B cell (primary cell): ENCODE measurements around the gene NCOA7. TPM values are rescaled to one million over a fixed set of nuclear protein-coding genes. Genes with fewer than 3 reads are reported as not detected.

Experiments
- ATAC-seq: fragments of 200-7000 bp; cut with Tn5 transposase; one replicate; pipeline ENCODE4 v1.10.0; 2021; ENCODE audit warnings: low read depth, mild to moderate bottlenecking, moderate number of reproducible peaks, moderate library complexity
- CTCF ChIA-PET: fragments of 350-600 bp; sonication (Branson Sonifier 250); formaldehyde crosslinking; loops from one replicate; lab custom pipeline; 2021; ENCODE audit warnings: antibody characterized with exemption, inconsistent platforms; lab: Charles Lee
- POLR2A ChIA-PET: fragments of 350-600 bp; sonication (Branson Sonifier 250); formaldehyde crosslinking; loops from one replicate; lab custom pipeline; 2021; ENCODE audit warnings: antibody characterized with exemption; lab: Charles Lee
- DNase-seq: peaks from one replicate; pipeline ENCODE4 v3.0.0; 2013
- H2AFZ ChIP-seq: 2 replicates; pipeline ENCODE4 v1.6.1; 2012; ENCODE audit warnings: mild to moderate bottlenecking, low read depth, low read length; ENCODE audit not compliant: insufficient read depth, poor library complexity, severe bottlenecking
- H3K27ac ChIP-seq, 2 donors: 1 replicate in 1 of 2; 2 replicates in 1 of 2; pipeline ENCODE4 v1.5.1; 2012 to 2013; ENCODE audit warnings: low read length in 2 of 2, mild to moderate bottlenecking in 2 of 2, moderate library complexity in 1 of 2
- H3K27me3 ChIP-seq, 4 experiments: fragments of 200-600 bp in 1 of 4; sonication (generic) in 1 of 4; replicated peaks in 1 of 4; 1 replicate in 2 of 4; 2 replicates in 2 of 4; pipeline versions ENCODE4 v1.6.1 to v1.7.0; 2013 to 2016; ENCODE audit warnings: low read length in 3 of 4, mild to moderate bottlenecking in 2 of 4, mixed read lengths in 1 of 4, moderate library complexity in 1 of 4; ENCODE audit not compliant: insufficient read depth in 4 of 4, control insufficient read depth in 3 of 4; ENCODE audit errors: control extremely low read depth in 1 of 4
- H3K36me3 ChIP-seq, 2 experiments: replicated peaks in 1 of 2; 1 replicate in 1 of 2; 2 replicates in 1 of 2; pipeline versions ENCODE4 v1.6.1 to v1.7.1; 2013; ENCODE audit warnings: low read length in 1 of 2; ENCODE audit not compliant: insufficient read depth in 2 of 2, control insufficient read depth in 1 of 2; ENCODE audit errors: control extremely low read depth in 1 of 2, extremely low read depth in 1 of 2
- H3K4me1 ChIP-seq, 2 donors: fragments of 200-600 bp in 1 of 2; sonication (generic) in 1 of 2; 1 replicate in 1 of 2; 2 replicates in 1 of 2; pipeline versions ENCODE4 v1.5.1 to v1.6.1; 2013 to 2017; ENCODE audit warnings: low read length in 2 of 2; ENCODE audit not compliant: control insufficient read depth in 2 of 2, insufficient read depth in 2 of 2
- H3K4me2 ChIP-seq: replicated peaks from 2 replicates; pipeline ENCODE3; 2012; ENCODE audit warnings: mild to moderate bottlenecking, low read depth, low read length; ENCODE audit not compliant: poor library complexity, severe bottlenecking
- H3K4me3 ChIP-seq, 5 experiments: fragments of 200-600 bp in 1 of 5; sonication (generic) in 1 of 5; 1 replicate in 3 of 5; 2 replicates in 2 of 5; pipeline versions ENCODE4 v1.5.1 to v1.7.0; 2011 to 2016; ENCODE audit warnings: low read length in 4 of 5, mild to moderate bottlenecking in 4 of 5, low read depth in 2 of 5, control low read depth in 1 of 5, moderate library complexity in 1 of 5; ENCODE audit not compliant: insufficient read depth in 1 of 5; ENCODE audit errors: control extremely low read depth in 1 of 5, extremely low read depth in 1 of 5
- H3K79me2 ChIP-seq: fragments of 200-600 bp; sonication (generic); one replicate; pipeline ENCODE4 v1.6.0; 2016; ENCODE audit warnings: low read length; ENCODE audit not compliant: control insufficient read depth, insufficient read depth
- H3K9ac ChIP-seq: fragments of 200-600 bp; sonication (generic); 2 replicates; pipeline ENCODE4 v1.6.1; 2017; ENCODE audit warnings: mild to moderate bottlenecking, low read length, moderate library complexity
- H3K9me3 ChIP-seq, 3 donors: one replicate each; pipeline versions ENCODE4 v1.6.1 to v1.7.1; 2013; ENCODE audit warnings: low read length in 2 of 3; ENCODE audit not compliant: control insufficient read depth in 2 of 3, insufficient read depth in 1 of 3; ENCODE audit errors: control extremely low read depth in 1 of 3
- H4K20me1 ChIP-seq: 2 replicates; pipeline ENCODE4 v1.6.0; 2012; ENCODE audit warnings: mild to moderate bottlenecking, low read length; ENCODE audit not compliant: insufficient read depth, control insufficient read depth, poor library complexity, severe bottlenecking
- H3K27ac Mint-ChIP-seq: one replicate; pipeline ENCODE4 v1.8.0; 2021; ENCODE audit warnings: mixed read lengths
- H3K27me3 Mint-ChIP-seq: one replicate; pipeline ENCODE4 v1.8.0; 2021; ENCODE audit warnings: mixed read lengths
- H3K4me1 Mint-ChIP-seq: one replicate; pipeline ENCODE4 v1.8.0; 2021; ENCODE audit warnings: mixed read lengths
- H3K4me3 Mint-ChIP-seq: one replicate; pipeline ENCODE4 v1.8.0; 2021; ENCODE audit warnings: mixed read lengths
- H3K9me3 Mint-ChIP-seq: one replicate; pipeline ENCODE4 v1.8.0; 2022; ENCODE audit warnings: mixed read lengths; ENCODE audit not compliant: insufficient read depth
- CTCF ChIP-seq: fragments of 200-600 bp; IDR thresholded peaks from one replicate; pipeline ENCODE4 v1.8.0; 2022; ENCODE audit warnings: antibody characterized with exemption, mild to moderate bottlenecking
- EZH2 ChIP-seq: IDR thresholded peaks from 2 replicates; pipeline ENCODE4 v1.6.1; 2012; ENCODE audit warnings: borderline replicate concordance, low read depth, mild to moderate bottlenecking, moderate library complexity, low read length; ENCODE audit not compliant: insufficient read depth, poor library complexity, severe bottlenecking
- whole genome bisulfite sequencing: methylation state at CpG from one replicate; pipeline ENCODE4 v1.1.5; 2013; ENCODE audit warnings: missing lambda C conversion rate; ENCODE audit not compliant: insufficient coverage; 5-methylcytosine and 5-hydroxymethylcytosine counted together
- intact Hi-C: fragments of 100-400 bp; cut with micrococcal nuclease; formaldehyde crosslinking; loops from one replicate; pipeline ENCODE4 v1.10.0; 2022
- polyA plus RNA-seq: library from polyadenylated mRNA; depleted of rRNA; stranded (reverse); fragments of >200 nt; gene quantifications from 2 replicates; pipeline ENCODE4 v1.2.3, GENCODE V29; 2012
- total RNA-seq, 2 donors: library from RNA; stranded (reverse); fragments of 120-200 nt in 1 of 2; gene quantifications; 1 replicate in 1 of 2; 2 replicates in 1 of 2; pipeline versions ENCODE4 v1.2.3 to v1.2.4, GENCODE V29; 2013 to 2022

Gene NCOA7
- total and polyA plus RNA-seq, 2 donors (not counting 1 experiment from before 2014, with no cell fraction given): 10.9 to 27.4 TPM

- H3K9me3 Mint-ChIP-seq: no peaks in the 10 kb centered on the region
- no peak overlapping the region for H3K27ac ChIP-seq
- ChIA-PET CTCF (interaction anchor here (0.9 to 7.3 kb wide), 9 partner anchors 11 to 175 kb away, joined by 3 to 130 read pairs (median 3); partner anchors contain the start of genes NCOA7 and TRMT11), POLR2A (interaction anchor here (1.0 kb wide), 1 partner anchor 172 kb away, joined by 4 read pairs; no protein-coding TSS in a partner anchor)
- no peaks in the 10 kb centered on the region for H3K9me3 ChIP-seq
- H2AFZ ChIP-seq: no peak overlapping the region
- ATAC-seq: no peak
- H3K4me1 ChIP-seq: peaks cover 17 to 18% of the 10 kb centered on the region in 2 donors
- no peak overlapping the region for H3K4me2 ChIP-seq
- intact Hi-C loops: no loop called here
- no peaks in the 10 kb centered on the region for H3K27me3 ChIP-seq
- H3K27me3 Mint-ChIP-seq: peaks cover 8% of the 10 kb centered on the region
- peaks cover 8% of the 10 kb centered on the region for H4K20me1 ChIP-seq
- peaks cover 26% of the 10 kb centered on the region for H3K79me2 ChIP-seq
- H3K36me3 ChIP-seq: no peaks in the 10 kb centered on the region
- H3K4me3 Mint-ChIP-seq: no peak overlapping the region
- no peak for TF ChIP-seq CTCF
- no peak for TF ChIP-seq EZH2
- H3K4me3 ChIP-seq: no peak overlapping the region
- WGBS: 88% methylated on average over 11 of the region's 11 CpGs
- DNase-seq: no peak
- no peak overlapping the region for H3K9ac ChIP-seq
- peaks cover 8% of the 10 kb centered on the region for H3K4me1 Mint-ChIP-seq
- H3K27ac Mint-ChIP-seq: no peak overlapping the region
Observed at GRCh38 chr6:125953502-125953875, 162.7 kb downstream of the NCOA7 start.

GRCh38 chr6:125954735-125955339, 164.1 kb downstream of the NCOA7 start:
- H3K4me3 ChIP-seq: no peak overlapping the region
- no peaks in the 10 kb centered on the region for H3K9me3 Mint-ChIP-seq
- ATAC-seq: no peak
- H3K27me3 Mint-ChIP-seq: peaks cover 8% of the 10 kb centered on the region
- DNase-seq: no peak
- peak overlapping the region; percentile 33 for H3K4me3 Mint-ChIP-seq
- peaks cover 0 to 6% of the 10 kb centered on the region in 2 experiments for H3K36me3 ChIP-seq
- no peak overlapping the region for H3K27ac Mint-ChIP-seq
- intact Hi-C loops: no loop called here
- no peak overlapping the region for H3K4me2 ChIP-seq
- peaks cover 39% of the 10 kb centered on the region for H3K79me2 ChIP-seq
- no peaks in the 10 kb centered on the region for H3K27me3 ChIP-seq
- peaks cover 21% of the 10 kb centered on the region for H4K20me1 ChIP-seq
- peaks cover 27% of the 10 kb centered on the region in 2 donors for H3K4me1 ChIP-seq
- ChIA-PET POLR2A (no interaction called here), CTCF (interaction anchor here (1.0 to 7.3 kb wide), 4 partner anchors 16 to 174 kb away, joined by 3 to 130 read pairs (median 8); partner anchors contain the start of genes NCOA7 and TRMT11)
- no peak overlapping the region for H2AFZ ChIP-seq
- no peak overlapping the region for H3K27ac ChIP-seq
- no peaks in the 10 kb centered on the region for H3K9me3 ChIP-seq
- no peak for TF ChIP-seq EZH2
- TF ChIP-seq CTCF: no peak
- H3K4me1 Mint-ChIP-seq: peaks cover 8% of the 10 kb centered on the region
- WGBS: 74% methylated on average over 4 of the region's 5 CpGs
- no peak overlapping the region for H3K9ac ChIP-seq
